ENCODE results near the gene TRIP12.
"Not testable (repeated sequence)": the region's sequence is repeated elsewhere in the genome, so short reads cannot be mapped to it uniquely, and the experiment has no call there.

Gene TRIP12

DNA sequence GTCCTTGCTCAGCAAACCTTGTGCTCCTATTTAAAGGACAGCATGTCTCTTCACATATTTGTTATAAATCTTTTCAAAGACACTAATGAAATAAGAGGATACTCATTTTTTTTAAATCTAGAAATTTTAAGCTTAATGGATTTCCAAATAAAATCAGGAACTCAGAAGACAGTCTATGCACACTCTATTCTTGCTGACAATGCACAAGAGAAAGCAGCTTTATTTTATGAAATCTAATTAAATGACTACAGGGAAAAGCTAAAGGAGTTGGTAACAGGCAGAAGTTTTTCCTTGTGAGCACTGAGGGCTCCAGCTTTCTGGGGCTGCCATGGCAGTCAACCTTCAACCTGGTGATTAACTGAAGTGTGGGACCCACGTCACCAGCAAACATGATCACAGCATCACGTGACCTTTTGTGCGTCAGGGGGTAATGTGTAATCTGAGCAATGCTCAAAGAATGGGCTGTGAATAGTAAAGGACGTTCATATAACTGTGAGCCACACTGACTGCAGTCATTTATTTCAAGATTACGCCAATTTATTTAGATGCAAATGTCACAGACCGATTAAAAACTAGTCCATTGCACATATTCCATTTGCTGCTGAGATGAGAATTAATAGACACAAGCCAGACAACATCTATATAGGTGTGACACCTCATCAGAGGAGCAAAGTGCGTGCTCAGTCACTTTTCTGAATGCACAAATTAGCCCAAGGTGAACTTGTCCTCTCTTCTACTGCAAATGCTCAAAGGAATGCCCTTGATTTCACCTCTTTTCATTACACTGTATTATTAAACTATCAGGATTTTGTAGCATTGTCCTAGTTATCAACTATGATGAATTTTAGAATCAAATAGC is 195.9 kb downstream of the TRIP12 start:
- in situ Hi-C loops (cut with MboI; ENCODE audit: low sequenced_read_pairs) = no loop called here

- in situ Hi-C loops (cut with MboI; ENCODE audit: low sequenced_read_pairs) = not testable (repeated sequence)
Observed at GRCh38 chr2:229723192-229723591, 198.6 kb downstream of the TRIP12 start.

DNA sequence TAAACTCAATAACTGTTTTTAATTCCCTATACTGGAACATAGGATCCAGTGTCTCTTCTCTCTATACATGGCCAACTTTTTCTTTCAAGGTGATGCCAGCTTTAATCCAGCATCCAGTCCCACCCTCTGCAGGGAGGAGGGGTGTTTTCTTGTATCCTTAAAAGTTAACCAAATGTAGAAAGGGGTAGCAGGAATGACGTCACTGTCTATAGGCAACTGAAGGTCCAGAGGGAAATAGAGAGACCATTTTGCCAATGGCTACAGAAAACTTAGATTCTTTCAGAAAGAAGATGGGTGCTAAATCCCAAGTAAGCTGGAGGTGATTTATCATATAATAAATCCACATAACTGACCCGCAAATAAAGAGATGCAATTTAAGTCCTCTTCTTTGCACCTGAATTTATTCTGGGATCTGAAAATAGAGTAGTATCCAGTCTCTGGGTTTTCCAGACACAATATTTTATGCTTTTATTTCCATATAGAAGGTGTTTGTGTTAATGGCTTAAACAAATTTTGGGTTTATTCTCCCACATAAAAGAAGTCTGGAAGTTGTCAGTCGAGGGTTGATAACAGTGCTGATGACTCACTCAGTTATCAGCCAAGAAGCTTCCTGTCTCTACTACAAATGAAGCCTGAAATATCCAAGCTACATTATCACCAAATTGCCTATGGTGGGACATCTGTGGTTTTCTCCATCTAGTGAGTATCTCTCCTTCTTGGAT is 201.7 kb downstream of the TRIP12 start:
- in situ Hi-C loops (cut with MboI; ENCODE audit: low sequenced_read_pairs) = no loop called here

- in situ Hi-C loops (cut with MboI; ENCODE audit: low sequenced_read_pairs) = no loop called here
Observed at GRCh38 chr2:229718057-229718456, 203.8 kb downstream of the TRIP12 start.

DNA sequence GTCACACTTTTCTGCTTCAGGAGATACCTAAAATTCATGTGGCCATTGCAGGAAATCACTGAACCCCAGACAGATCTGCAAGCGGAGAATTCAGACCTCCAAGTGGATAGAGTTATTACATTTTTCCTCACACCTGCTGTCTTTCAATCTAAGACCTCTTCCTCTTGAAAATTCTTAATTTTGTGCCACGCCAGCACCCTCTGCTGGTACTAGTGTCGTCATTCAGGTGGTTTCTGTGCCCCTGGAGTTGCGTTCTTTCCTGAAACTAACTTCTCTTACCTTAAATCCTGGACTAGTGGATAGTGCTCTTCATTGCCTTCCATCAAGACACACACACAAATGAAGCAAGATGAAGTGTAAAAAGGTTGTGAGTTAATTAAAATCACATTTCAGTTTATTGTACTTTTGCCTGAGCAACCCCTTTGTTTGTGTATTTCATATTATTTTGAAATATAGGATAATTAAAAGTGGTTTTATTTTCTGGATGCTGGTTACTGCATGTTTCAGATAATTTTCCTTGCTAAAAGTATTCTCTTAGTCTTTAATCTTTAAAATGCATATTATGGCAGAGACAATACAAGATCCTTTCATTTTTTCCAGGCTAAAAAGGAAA is 205.8 kb downstream of the TRIP12 start:
- in situ Hi-C loops (cut with MboI; ENCODE audit: low sequenced_read_pairs) = no loop called here

DNA sequence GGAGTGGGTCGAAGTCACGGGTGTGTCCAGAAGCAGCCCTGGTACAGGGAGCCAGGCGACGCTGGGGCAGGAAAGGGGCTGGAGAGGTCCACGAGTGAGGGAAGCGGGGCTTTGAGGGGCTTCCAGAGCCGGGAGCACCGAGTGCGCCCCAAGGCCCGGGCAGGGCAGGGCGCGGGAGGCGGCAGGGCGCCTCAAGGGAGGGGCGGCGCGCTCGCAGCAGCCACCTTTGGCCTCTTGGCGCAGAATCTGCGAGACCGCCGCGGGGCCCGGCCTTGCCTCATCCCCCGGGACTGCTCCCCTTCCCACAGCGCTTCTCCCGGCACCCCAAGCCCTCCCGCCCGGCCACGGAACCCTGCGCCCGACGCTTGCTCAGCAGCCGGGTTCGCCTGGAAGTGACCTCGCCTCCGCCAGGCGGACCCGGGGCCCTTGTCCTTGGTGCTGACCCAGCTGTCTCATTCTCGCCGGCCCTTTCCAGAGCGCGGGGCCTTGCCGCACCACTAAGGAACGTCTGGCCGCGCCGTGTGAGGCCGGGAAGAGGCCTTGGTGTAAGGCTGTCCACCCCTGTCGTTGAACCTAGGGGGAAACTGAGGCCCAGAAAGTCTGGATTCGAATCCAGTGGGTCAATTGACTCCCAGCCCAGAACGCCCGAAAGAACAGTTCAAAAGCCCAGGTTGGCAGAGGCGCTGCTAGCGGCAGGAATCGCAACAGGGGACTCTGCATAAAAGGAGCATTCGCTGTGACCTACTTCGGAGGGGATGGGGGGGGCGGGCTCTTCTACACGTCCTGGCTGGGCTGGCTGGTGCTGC is 206.9 kb downstream of the TRIP12 start:
- in situ Hi-C loops (cut with MboI; ENCODE audit: low sequenced_read_pairs) = no loop called here

GRCh38 chr2:229714080-229714735 is 207.6 kb downstream of the TRIP12 start, which contains the start of gene DNER:
Gene DNER, minus strand, starts transcription at chr2:229714555. Its CDS starts 132 bp downstream, at chr2:229714423.
- in situ Hi-C loops (cut with MboI; ENCODE audit: low sequenced_read_pairs) = no loop called here
